IPS-20b (cell line): ENCODE measurements around the gene NCCRP1.

ENCODE experiments used
- H3K27ac ChIP-seq: one replicate; pipeline ENCODE4 v1.5.1; 2013; ENCODE audit warnings: low read length
- H3K27me3 ChIP-seq: 2 replicates; pipeline ENCODE4 v1.6.1; 2013; ENCODE audit warnings: mild to moderate bottlenecking, low read length, inconsistent platforms; ENCODE audit not compliant: insufficient read depth
- H3K36me3 ChIP-seq: 2 replicates; pipeline ENCODE4 v1.6.1; 2013; ENCODE audit warnings: low read depth, mild to moderate bottlenecking, inconsistent platforms, low read length, moderate library complexity; ENCODE audit not compliant: insufficient read depth
- H3K4me1 ChIP-seq: 2 replicates; pipeline ENCODE4 v1.6.1; 2013; ENCODE audit warnings: mild to moderate bottlenecking, control low read depth, inconsistent platforms, low read length, moderate library complexity; ENCODE audit not compliant: insufficient read depth
- H3K4me3 ChIP-seq: 2 replicates; pipeline ENCODE4 v1.5.1; 2013; ENCODE audit warnings: mild to moderate bottlenecking, low read length, inconsistent platforms
- H3K9ac ChIP-seq: 2 replicates; pipeline ENCODE4 v1.6.1; 2013; ENCODE audit warnings: low read depth, mild to moderate bottlenecking, inconsistent platforms, low read length, moderate library complexity
- H3K9me3 ChIP-seq: 2 replicates; pipeline ENCODE4 v1.6.1; 2013; ENCODE audit warnings: mild to moderate bottlenecking, low read depth, low read length, inconsistent platforms; ENCODE audit not compliant: insufficient read depth

NCCRP1 gene

DNA sequence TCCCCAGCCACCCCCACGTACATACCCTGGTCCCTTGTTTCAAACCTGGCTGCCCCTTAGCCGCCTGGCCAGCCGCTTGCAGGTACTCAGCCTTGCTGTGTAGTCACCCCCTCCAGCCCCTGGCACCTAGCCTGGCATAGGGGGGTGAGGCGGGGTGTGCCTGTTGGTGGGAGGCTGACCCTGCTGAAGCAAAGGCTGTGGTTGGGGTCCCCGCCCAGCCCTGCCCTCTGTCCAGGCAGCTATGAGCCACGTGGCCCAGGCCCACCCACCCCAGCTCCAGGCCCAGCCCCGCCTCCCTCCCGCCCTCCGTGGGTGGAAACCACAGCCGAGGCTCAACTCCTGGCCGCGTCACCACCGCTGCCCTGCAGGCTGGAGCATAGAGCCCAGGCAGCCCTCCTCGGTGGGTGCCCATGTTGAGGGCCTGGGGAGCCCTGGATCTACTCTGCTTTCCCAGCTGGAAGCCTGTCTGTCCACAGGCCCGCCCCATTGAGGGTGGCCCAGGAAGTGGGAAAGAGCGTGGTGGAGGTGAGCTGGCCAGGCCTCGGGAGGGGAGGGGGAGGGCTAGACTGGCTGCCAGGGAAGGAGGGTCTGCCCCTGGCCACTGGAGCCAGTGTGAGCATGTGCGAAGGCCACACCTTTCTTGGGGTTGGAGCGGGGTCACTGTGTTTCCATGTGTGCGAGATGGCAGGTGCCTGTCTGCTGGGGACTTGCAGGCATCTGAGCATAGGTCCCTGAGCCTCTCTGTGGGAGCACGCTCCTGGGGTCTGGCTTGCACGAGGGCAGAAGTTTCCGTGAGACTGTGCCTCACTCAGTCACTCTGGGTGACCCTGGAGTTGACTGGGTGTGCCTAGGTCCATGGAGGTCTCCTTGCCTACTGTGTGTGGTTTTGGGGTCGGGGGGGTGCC lies 40.2 kb upstream of the NCCRP1 start:
- H3K4me3 ChIP-seq: no peak overlapping the region
- H3K27me3 ChIP-seq: no peaks in the 10 kb centered on the region
- H3K9me3 ChIP-seq: no peaks in the 10 kb centered on the region
- peaks cover 8% of the 10 kb centered on the region for H3K4me1 ChIP-seq
- no peak overlapping the region for H3K9ac ChIP-seq
- H3K27ac ChIP-seq: no peak overlapping the region
- H3K36me3 ChIP-seq: no peaks in the 10 kb centered on the region

GRCh38 chr19:39157275-39157996 lies 39.3 kb upstream of the NCCRP1 start:
- no peaks in the 10 kb centered on the region for H3K9me3 ChIP-seq
- no peaks in the 10 kb centered on the region for H3K36me3 ChIP-seq
- H3K27ac ChIP-seq: no peak overlapping the region
- H3K4me3 ChIP-seq: no peak overlapping the region
- H3K4me1 ChIP-seq: peaks cover 8% of the 10 kb centered on the region
- H3K9ac ChIP-seq: no peak overlapping the region
- no peaks in the 10 kb centered on the region for H3K27me3 ChIP-seq

- Histone ChIP-seq H3K4me3 (no peak overlapping the region), H3K27ac (no peak overlapping the region), H3K27me3 (no peaks in the 10 kb centered on the region), H3K9me3 (no peaks in the 10 kb centered on the region), H3K9ac (no peak overlapping the region), H3K4me1 (peaks cover 8% of the 10 kb centered on the region), H3K36me3 (no peaks in the 10 kb centered on the region)
Measured at GRCh38 chr19:39157997-39158389, 38.8 kb upstream of the NCCRP1 start.

- Histone ChIP-seq H3K36me3 (no peaks in the 10 kb centered on the region), H3K4me3 (no peak overlapping the region), H3K9ac (no peak overlapping the region), H3K4me1 (peaks cover 8% of the 10 kb centered on the region), H3K27me3 (no peaks in the 10 kb centered on the region), H3K27ac (no peak overlapping the region), H3K9me3 (no peaks in the 10 kb centered on the region)
Measured at GRCh38 chr19:39158646-39159260, 38.0 kb upstream of the NCCRP1 start.

DNA sequence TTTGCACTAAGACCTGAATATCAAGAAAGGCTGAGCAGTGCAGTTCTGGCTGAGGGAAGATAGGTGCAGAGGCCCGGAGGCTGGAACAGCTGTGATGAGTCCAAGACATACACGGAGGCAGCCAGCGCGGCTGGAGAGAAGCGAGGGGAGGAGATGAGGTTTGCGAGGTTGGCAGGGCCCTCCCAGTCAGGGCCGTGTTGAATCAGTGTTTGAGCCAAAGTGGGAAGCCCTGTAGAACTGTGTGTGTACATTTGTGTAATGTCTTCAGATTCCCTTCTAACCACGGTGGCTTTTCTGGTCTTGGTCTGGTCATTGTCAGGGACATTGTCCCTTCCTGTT lies 36.3 kb upstream of the NCCRP1 start:
- no peak overlapping the region for H3K27ac ChIP-seq

GRCh38 chr19:39160889-39161672 lies 35.7 kb upstream of the NCCRP1 start:
- Histone ChIP-seq H3K27ac (no peak overlapping the region), H3K9ac (no peak overlapping the region), H3K9me3 (no peaks in the 10 kb centered on the region)

More for the DNA sequence above, 36.3 kb upstream of the NCCRP1 start:
- no peak overlapping the region for H3K4me3 ChIP-seq
- no peaks in the 10 kb centered on the region for H3K27me3 ChIP-seq
- H3K9me3 ChIP-seq: no peaks in the 10 kb centered on the region
- no peaks in the 10 kb centered on the region for H3K36me3 ChIP-seq
- H3K4me1 ChIP-seq: no peaks in the 10 kb centered on the region; the same call in 1 of the 2 replicates
- H3K9ac ChIP-seq: no peak overlapping the region

DNA sequence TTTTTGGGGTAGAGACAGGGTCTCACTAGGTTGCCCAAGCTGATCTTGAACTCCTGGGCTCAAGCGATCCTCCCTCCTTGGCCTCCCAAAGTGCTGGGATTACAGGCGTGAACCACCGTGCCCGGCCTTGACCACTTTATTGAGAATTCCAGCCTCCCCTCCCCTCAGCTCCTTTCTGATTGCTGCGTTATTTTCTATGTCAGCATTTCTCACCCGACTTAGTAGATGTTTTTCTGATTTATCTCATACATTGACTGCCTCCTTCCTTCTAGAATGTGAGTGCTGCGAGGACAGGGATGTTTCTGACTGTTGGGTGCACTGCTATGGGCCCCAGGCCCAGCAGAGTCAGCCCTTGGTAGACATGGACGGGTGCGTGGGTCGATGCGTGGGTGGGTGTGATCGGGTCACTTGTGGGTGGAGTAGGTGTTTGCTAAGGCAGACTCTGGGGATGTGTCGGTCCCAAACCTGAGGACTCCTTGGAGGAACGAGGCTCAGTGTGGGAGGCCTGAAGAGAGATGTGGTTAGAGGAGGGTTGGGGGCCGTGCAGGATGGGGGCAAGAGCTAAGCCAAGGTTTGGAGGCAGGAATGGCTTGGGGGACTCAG lies 34.2 kb upstream of the NCCRP1 start:
- H3K4me3 ChIP-seq: no peak overlapping the region
- no peaks in the 10 kb centered on the region for H3K27me3 ChIP-seq
- no peaks in the 10 kb centered on the region for H3K36me3 ChIP-seq
- H3K9me3 ChIP-seq: no peaks in the 10 kb centered on the region
- no peak overlapping the region for H3K9ac ChIP-seq
- no peaks in the 10 kb centered on the region; the same call in none of the 2 replicates for H3K4me1 ChIP-seq
- no peak overlapping the region for H3K27ac ChIP-seq

More at GRCh38 chr19:39160889-39161672, 35.7 kb upstream of the NCCRP1 start:
- Histone ChIP-seq H3K27me3 (no peaks in the 10 kb centered on the region), H3K36me3 (no peaks in the 10 kb centered on the region), H3K4me1 (no peaks in the 10 kb centered on the region; the same call in 1 of the 2 replicates), H3K4me3 (no peak overlapping the region)

GRCh38 chr19:39163621-39164020 lies 33.1 kb upstream of the NCCRP1 start:
- H3K9ac ChIP-seq: no peak overlapping the region
- no peaks in the 10 kb centered on the region; the same call in 1 of the 2 replicates for H3K4me1 ChIP-seq
- no peak overlapping the region for H3K27ac ChIP-seq
- no peaks in the 10 kb centered on the region for H3K27me3 ChIP-seq
- no peaks in the 10 kb centered on the region for H3K36me3 ChIP-seq
- H3K4me3 ChIP-seq: no peak overlapping the region
- H3K9me3 ChIP-seq: no peaks in the 10 kb centered on the region

- no peaks in the 10 kb centered on the region for H3K9me3 ChIP-seq
- no peaks in the 10 kb centered on the region for H3K27me3 ChIP-seq
- no peak overlapping the region for H3K27ac ChIP-seq
- no peak overlapping the region for H3K9ac ChIP-seq
- no peaks in the 10 kb centered on the region for H3K36me3 ChIP-seq
- no peaks in the 10 kb centered on the region; the same call in 1 of the 2 replicates for H3K4me1 ChIP-seq
- H3K4me3 ChIP-seq: no peak overlapping the region
Measured at GRCh38 chr19:39164289-39164688, 32.5 kb upstream of the NCCRP1 start.

- no peak overlapping the region for H3K27ac ChIP-seq
- H3K9ac ChIP-seq: no peak overlapping the region
Measured at GRCh38 chr19:39165857-39166256, 30.9 kb upstream of the NCCRP1 start.

More at GRCh38 chr19:39165857-39166256, 30.9 kb upstream of the NCCRP1 start:
- H3K4me3 ChIP-seq: no peak overlapping the region
- H3K36me3 ChIP-seq: peaks cover 11% of the 10 kb centered on the region; the same call in 1 of the 2 replicates
- no peaks in the 10 kb centered on the region for H3K9me3 ChIP-seq
- H3K27me3 ChIP-seq: no peaks in the 10 kb centered on the region
- no peaks in the 10 kb centered on the region; the same call in 1 of the 2 replicates for H3K4me1 ChIP-seq
